Measurements from ENCODE around the gene OR10G2. TPM values are rescaled to one million over a fixed set of nuclear protein-coding genes. Genes with fewer than 3 reads are reported as not detected.
"Not testable (repeated sequence)": the region's sequence is repeated elsewhere in the genome, so short reads cannot be mapped to it uniquely, and the experiment has no call there.

OR10G2 gene
- total RNA-seq, 3 donors from 2014 or later, result not detected

DNA sequence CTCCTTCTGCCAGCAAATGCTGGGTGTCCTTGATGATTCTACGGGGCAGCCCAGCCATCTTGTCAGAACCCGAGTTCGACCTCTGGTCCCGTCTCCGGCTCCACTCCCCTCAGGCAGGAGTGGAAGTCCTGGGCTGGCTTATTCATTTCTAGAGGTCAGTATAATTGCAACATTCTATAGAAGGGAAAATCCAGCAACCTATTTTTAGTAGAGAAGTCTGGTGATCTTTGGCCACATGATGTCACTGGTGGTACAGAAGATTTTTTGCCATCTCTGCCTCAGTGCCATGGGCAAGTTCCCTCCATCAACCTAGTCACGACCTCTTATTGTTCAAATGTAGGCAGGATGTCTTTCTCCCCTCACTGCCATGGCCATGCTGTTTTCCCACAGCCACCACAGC is 22.4 kb downstream of the OR10G2 start:
- H3K27me3 ChIP-seq, result no peaks in the 10 kb centered on the region
- intact Hi-C loops (cut with DNase I; ENCODE audit: low total_unique reads), result no loop called here

GRCh38 chr14:21602181-21602580 is 32.6 kb downstream of the OR10G2 start:
- H3K27me3 ChIP-seq; H3K4me3 ChIP-seq; H3K27ac ChIP-seq; H3K4me1 ChIP-seq; H3K9me3 ChIP-seq; intact Hi-C loops (cut with DNase I; ENCODE audit: low total_unique reads); H3K36me3 ChIP-seq; DNase-seq (ENCODE audit: low spot score in 2 of 2): not testable (repeated sequence)

More for the DNA sequence above, 22.4 kb downstream of the OR10G2 start:
- Histone ChIP-seq H3K36me3 (no peaks in the 10 kb centered on the region), H3K4me1 (no peaks in the 10 kb centered on the region), H3K4me3 (no peak overlapping the region), H3K27ac (no peak overlapping the region), H3K9me3 (no peaks in the 10 kb centered on the region)
- TF ChIP-seq POLR2A (IDR thresholded peaks at IDR 0.05) (no peak), POLR2AphosphoS5 (IDR thresholded peaks at IDR 0.05) (no peak)
- TF ChIP-seq, protein P1, sequence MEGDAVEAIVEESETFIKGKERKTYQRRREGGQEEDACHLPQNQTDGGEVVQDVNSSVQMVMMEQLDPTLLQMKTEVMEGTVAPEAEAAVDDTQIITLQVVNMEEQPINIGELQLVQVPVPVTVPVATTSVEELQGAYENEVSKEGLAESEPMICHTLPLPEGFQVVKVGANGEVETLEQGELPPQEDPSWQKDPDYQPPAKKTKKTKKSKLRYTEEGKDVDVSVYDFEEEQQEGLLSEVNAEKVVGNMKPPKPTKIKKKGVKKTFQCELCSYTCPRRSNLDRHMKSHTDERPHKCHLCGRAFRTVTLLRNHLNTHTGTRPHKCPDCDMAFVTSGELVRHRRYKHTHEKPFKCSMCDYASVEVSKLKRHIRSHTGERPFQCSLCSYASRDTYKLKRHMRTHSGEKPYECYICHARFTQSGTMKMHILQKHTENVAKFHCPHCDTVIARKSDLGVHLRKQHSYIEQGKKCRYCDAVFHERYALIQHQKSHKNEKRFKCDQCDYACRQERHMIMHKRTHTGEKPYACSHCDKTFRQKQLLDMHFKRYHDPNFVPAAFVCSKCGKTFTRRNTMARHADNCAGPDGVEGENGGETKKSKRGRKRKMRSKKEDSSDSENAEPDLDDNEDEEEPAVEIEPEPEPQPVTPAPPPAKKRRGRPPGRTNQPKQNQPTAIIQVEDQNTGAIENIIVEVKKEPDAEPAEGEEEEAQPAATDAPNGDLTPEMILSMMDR (IDR thresholded peaks at IDR 0.05), result no peak
- DNase-seq (ENCODE audit: low spot score in 2 of 2), result no peak

DNA sequence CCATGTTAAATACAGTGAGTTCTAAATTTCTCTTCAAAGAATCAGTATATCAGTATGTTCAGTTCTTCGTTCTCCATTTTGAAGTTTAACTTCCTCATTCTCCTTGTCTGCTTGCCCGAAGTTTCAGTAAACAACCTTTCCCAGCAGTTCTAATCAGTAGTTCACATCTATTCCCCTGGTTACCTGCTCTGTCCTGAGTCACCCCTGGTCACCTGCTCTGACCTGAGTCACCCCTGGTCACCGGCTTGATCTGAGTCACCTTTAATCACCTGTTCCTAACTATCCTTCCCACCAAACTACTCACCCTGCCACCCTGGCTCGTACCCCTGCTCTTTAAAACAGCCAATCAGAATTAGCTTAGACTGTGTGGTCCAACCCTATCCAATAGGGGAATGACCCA is 45.4 kb downstream of the OR10G2 start:
- H3K9me3 ChIP-seq, result peaks cover 0 to 19% of the 10 kb centered on the region in 2 donors
- intact Hi-C loops (cut with DNase I; ENCODE audit: low total_unique reads), result no loop called here
- H3K4me3 ChIP-seq, result no peak overlapping the region

More for the DNA sequence above, 45.4 kb downstream of the OR10G2 start:
- no peak for TF ChIP-seq POLR2A (IDR thresholded peaks at IDR 0.05)
- TF ChIP-seq, protein P1 (IDR thresholded peaks at IDR 0.05), result no peak
- TF ChIP-seq POLR2AphosphoS5 (IDR thresholded peaks at IDR 0.05), result no peak
- Histone ChIP-seq H3K27ac (no peak overlapping the region), H3K4me1 (no peaks in the 10 kb centered on the region), H3K27me3 (peaks cover 0 to 5% of the 10 kb centered on the region in 2 donors), H3K36me3 (no peaks in the 10 kb centered on the region)
- DNase-seq (ENCODE audit: low spot score in 2 of 2), result no peak

Other genes starting within 250 kb of the OR10G2 start
- 10 to 100 TPM; 53.8 to 81.4 (median 72.4) TPM for gene CHD8, start 178.8 kb downstream of the OR10G2 start, total RNA-seq
- 10 to 100 TPM; 26.9 to 28.5 (median 27.5) TPM for gene RAB2B, start 158.0 kb downstream of the OR10G2 start, total RNA-seq
- gene TOX4, start 157.7 kb downstream of the OR10G2 start, total RNA-seq, result 10 to 100 TPM; 38.0 to 55.2 (median 52.1) TPM
- 10 to 100 TPM; 51.4 to 79.6 (median 79.6) TPM for gene METTL3, start 123.6 kb downstream of the OR10G2 start, total RNA-seq
- 10 to 100 TPM in 2 of 3 donors, 1 to 10 TPM in 1; 3.0 to 11.8 (median 10.7) TPM for gene SALL2, start 108.6 kb downstream of the OR10G2 start, total RNA-seq
- not detected for gene OR10G3, start 54.9 kb downstream of the OR10G2 start, total RNA-seq
- not detected for gene OR4E2, start 18.9 kb upstream of the OR10G2 start, total RNA-seq
- not detected for gene OR4E1, start 38.9 kb upstream of the OR10G2 start, total RNA-seq

Measured in breast epithelium (tissue), 4 donors.